PC-9 (cell line): Measurements from ENCODE around the gene ID2.

ENCODE experiments used
- CTCF ChIP-seq: fragments of 200-600 bp; sonication (generic); conservative IDR thresholded peaks from 2 replicates; pipeline ENCODE4 v1.6.1; 2017; ENCODE audit warnings: mixed run types, antibody characterized with exemption, mild to moderate bottlenecking, moderate library complexity
- EZH2 ChIP-seq: fragments of 200-600 bp; sonication (generic); IDR thresholded peaks from 2 replicates; pipeline ENCODE4 v1.8.0; 2017; ENCODE audit warnings: antibody characterized with exemption, low read depth

- TF ChIP-seq CTCF = no peak
- no peak for TF ChIP-seq EZH2
These were observed 37.7 kb downstream of the ID2 start for GRCh38 chr2:8719528-8719927.
